Astrocyte of the hippocampus (primary cell): Measurements from ENCODE around the gene ISM2.
"Not testable (repeated sequence)": the region's sequence is repeated elsewhere in the genome, so short reads cannot be mapped to it uniquely, and the experiment has no call there.

Source experiments
- DNase-seq: peaks from one replicate; pipeline ENCODE4 v3.0.0; 2011; ENCODE audit warnings: low read depth, low spot score

Gene ISM2

GRCh38 chr14:77498120-77498979, at the start of gene ISM2:
ISM2 (minus strand) TSS chr14:77498816; CDS start chr14:77498793, 23 bp downstream.
- peak; percentile 68 for DNase-seq

GRCh38 chr14:77547512-77548180, 49.0 kb upstream of the ISM2 start:
- no peak for DNase-seq

- DNase-seq, result not testable (repeated sequence)
Measured at GRCh38 chr14:77545171-77545570, 46.6 kb upstream of the ISM2 start.

GRCh38 chr14:77544571-77544970, 46.0 kb upstream of the ISM2 start:
- DNase-seq, result no peak

- DNase-seq, result peak; percentile 21
Measured at GRCh38 chr14:77543637-77544334, 45.2 kb upstream of the ISM2 start.

- DNase-seq, result peak; percentile 8
Measured at GRCh38 chr14:77543240-77543551, 44.6 kb upstream of the ISM2 start.

GRCh38 chr14:77542421-77543239, 44.0 kb upstream of the ISM2 start:
- peak; percentile 67 for DNase-seq

GRCh38 chr14:77541905-77542304, 43.3 kb upstream of the ISM2 start:
- no peak for DNase-seq

GRCh38 chr14:77536951-77537350, 38.3 kb upstream of the ISM2 start:
- not testable (repeated sequence) for DNase-seq

GRCh38 chr14:77531071-77531470, 32.5 kb upstream of the ISM2 start:
- DNase-seq, result no peak

- no peak for DNase-seq
Measured at GRCh38 chr14:77529963-77530362, 31.3 kb upstream of the ISM2 start.

GRCh38 chr14:77529213-77529612, 30.6 kb upstream of the ISM2 start:
- DNase-seq, result no peak

GRCh38 chr14:77528701-77529100, 30.1 kb upstream of the ISM2 start:
- DNase-seq, result not testable (repeated sequence)

- no peak for DNase-seq
Measured at GRCh38 chr14:77526266-77526665, 27.6 kb upstream of the ISM2 start.

GRCh38 chr14:77524536-77524935, 25.9 kb upstream of the ISM2 start:
- no peak for DNase-seq

- DNase-seq, result no peak
Measured at GRCh38 chr14:77523109-77523508, 24.5 kb upstream of the ISM2 start.

GRCh38 chr14:77520555-77520954, 21.9 kb upstream of the ISM2 start:
- no peak for DNase-seq

- DNase-seq, result peak; percentile 45
Measured at GRCh38 chr14:77516126-77516525, 17.5 kb upstream of the ISM2 start.

- no peak for DNase-seq
Measured at GRCh38 chr14:77511486-77512162, 13.0 kb upstream of the ISM2 start.

- DNase-seq, result no peak
Measured at GRCh38 chr14:77509366-77509765, 10.8 kb upstream of the ISM2 start.

GRCh38 chr14:77508876-77509275, 10.3 kb upstream of the ISM2 start:
- DNase-seq, result no peak
